HL-60 (cell line): ENCODE results near the gene DDX39A.

Experiments
- DNase-seq, 2 experiments: peaks; one replicate each; pipeline ENCODE4 v3.0.0-alpha.2; 2010 to 2020; ENCODE audit warnings: low read depth in 1 of 2, low spot score in 1 of 2
- H3K27ac ChIP-seq: fragments of 250-450 bp; sonication (Bioruptor Pico); replicated peaks from 2 replicates; pipeline ENCODE4 v1.5.1; 2020; ENCODE audit warnings: mild to moderate bottlenecking, moderate library complexity
- H3K27me3 ChIP-seq: fragments of 250-450 bp; sonication (Bioruptor Pico); 2 replicates; pipeline ENCODE4 v1.5.1; 2021; ENCODE audit warnings: mild to moderate bottlenecking, moderate library complexity; ENCODE audit not compliant: insufficient read depth, poor library complexity, severe bottlenecking
- H3K4me3 ChIP-seq: replicated peaks from 2 replicates; pipeline ENCODE4 v1.5.1; 2011; ENCODE audit warnings: mild to moderate bottlenecking, control low read depth, low read length; ENCODE audit not compliant: insufficient read depth
- GABPA ChIP-seq: IDR thresholded peaks from 2 replicates; pipeline ENCODE4 v1.6.1; 2012; ENCODE audit warnings: low read depth
- POLR2AphosphoS5 ChIP-seq: IDR thresholded peaks from 2 replicates; pipeline ENCODE4 v1.6.1; 2012; ENCODE audit warnings: low read depth
- SPI1 ChIP-seq: IDR thresholded peaks from 2 replicates; pipeline ENCODE4 v1.6.1; 2012; ENCODE audit warnings: low read depth, mild to moderate bottlenecking, borderline replicate concordance
- TF ChIP-seq, protein P1 (sequence below): IDR thresholded peaks from one replicate; pipeline ENCODE4 v1.5.1; 2011; ENCODE audit warnings: low read length, control low read depth, inconsistent platforms; ENCODE audit not compliant: insufficient read depth
- TF ChIP-seq, protein P2 (sequence below): IDR thresholded peaks from 2 replicates; pipeline ENCODE4 v1.6.1; 2012; ENCODE audit warnings: low read depth; ENCODE audit not compliant: insufficient replicate concordance

The DDX39A gene

DNA sequence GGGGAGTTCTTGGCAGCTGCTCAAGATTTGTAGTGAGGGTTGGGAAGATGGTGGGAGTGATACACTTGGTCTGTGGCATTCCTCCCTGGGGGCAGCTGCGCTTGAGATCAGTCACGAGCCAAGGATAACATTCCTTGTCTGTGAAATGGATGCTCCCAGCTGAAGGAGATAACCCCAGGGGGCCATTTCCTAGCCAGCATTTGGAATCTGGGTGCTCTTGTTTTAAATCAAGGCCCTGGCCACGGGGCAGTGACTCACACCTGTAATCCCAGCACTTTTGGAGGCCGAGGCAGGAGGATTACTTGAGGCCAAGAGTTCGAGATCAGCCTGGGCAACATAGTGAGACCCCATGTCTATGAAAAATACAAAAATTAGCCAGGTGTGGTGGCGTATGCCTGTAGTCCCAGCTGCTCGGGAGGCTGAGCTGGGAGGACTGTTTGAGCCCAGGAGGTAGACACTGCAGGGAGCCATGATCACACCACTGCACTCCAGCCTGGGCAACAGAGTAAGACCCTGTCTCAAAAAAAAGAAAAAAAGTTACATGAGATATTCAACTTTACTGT, 18.5 kb upstream of the DDX39A start:
- Histone ChIP-seq H3K27me3 (no peaks in the 10 kb centered on the region), H3K27ac (peak overlapping the region; percentile 11; the same call in 1 of the 2 replicates), H3K4me3 (no peak overlapping the region)
- no peak for DNase-seq
- no peak for TF ChIP-seq SPI1
- no peak for TF ChIP-seq POLR2AphosphoS5
- TF ChIP-seq, protein P1, sequence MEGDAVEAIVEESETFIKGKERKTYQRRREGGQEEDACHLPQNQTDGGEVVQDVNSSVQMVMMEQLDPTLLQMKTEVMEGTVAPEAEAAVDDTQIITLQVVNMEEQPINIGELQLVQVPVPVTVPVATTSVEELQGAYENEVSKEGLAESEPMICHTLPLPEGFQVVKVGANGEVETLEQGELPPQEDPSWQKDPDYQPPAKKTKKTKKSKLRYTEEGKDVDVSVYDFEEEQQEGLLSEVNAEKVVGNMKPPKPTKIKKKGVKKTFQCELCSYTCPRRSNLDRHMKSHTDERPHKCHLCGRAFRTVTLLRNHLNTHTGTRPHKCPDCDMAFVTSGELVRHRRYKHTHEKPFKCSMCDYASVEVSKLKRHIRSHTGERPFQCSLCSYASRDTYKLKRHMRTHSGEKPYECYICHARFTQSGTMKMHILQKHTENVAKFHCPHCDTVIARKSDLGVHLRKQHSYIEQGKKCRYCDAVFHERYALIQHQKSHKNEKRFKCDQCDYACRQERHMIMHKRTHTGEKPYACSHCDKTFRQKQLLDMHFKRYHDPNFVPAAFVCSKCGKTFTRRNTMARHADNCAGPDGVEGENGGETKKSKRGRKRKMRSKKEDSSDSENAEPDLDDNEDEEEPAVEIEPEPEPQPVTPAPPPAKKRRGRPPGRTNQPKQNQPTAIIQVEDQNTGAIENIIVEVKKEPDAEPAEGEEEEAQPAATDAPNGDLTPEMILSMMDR, result no peak
- TF ChIP-seq GABPA, result no peak
- TF ChIP-seq, protein P2, sequence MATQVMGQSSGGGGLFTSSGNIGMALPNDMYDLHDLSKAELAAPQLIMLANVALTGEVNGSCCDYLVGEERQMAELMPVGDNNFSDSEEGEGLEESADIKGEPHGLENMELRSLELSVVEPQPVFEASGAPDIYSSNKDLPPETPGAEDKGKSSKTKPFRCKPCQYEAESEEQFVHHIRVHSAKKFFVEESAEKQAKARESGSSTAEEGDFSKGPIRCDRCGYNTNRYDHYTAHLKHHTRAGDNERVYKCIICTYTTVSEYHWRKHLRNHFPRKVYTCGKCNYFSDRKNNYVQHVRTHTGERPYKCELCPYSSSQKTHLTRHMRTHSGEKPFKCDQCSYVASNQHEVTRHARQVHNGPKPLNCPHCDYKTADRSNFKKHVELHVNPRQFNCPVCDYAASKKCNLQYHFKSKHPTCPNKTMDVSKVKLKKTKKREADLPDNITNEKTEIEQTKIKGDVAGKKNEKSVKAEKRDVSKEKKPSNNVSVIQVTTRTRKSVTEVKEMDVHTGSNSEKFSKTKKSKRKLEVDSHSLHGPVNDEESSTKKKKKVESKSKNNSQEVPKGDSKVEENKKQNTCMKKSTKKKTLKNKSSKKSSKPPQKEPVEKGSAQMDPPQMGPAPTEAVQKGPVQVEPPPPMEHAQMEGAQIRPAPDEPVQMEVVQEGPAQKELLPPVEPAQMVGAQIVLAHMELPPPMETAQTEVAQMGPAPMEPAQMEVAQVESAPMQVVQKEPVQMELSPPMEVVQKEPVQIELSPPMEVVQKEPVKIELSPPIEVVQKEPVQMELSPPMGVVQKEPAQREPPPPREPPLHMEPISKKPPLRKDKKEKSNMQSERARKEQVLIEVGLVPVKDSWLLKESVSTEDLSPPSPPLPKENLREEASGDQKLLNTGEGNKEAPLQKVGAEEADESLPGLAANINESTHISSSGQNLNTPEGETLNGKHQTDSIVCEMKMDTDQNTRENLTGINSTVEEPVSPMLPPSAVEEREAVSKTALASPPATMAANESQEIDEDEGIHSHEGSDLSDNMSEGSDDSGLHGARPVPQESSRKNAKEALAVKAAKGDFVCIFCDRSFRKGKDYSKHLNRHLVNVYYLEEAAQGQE, result no peak

DNA sequence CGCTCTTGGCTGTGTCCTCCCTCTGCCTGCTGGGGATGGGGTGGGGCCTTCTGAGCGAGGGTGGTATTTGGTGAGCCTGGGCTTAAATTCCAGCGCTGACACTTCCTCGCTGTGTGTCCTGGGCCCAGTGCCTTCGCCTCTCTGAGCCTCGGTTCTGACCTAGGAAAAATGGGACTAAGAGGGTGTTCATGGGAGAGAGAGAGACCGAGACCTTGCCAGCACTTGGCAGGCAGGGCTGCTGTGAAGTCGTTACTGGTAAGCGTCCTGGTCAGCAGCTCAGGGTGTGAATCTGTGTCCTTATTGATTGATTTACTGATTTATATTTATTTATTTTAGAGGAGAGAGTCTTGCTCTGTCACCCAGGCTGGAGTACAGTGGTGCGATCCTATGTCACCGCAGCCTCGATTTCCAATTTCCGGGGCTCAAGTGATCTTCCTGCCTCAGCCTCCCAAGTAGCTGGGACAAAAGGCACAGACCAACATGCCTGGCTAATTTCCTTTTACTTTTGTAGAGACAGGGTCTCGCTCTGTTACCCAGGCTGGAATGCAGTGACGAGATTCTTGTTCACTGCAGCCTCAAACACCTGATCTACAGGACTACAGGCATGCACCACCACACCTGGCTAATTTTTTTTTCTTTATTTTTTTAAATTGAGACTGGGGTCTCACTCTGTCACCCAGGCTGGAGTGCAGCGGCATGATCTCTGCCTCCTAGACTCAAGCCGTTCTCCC, 16.3 kb upstream of the DDX39A start:
- H3K27me3 ChIP-seq, result no peaks in the 10 kb centered on the region
- DNase-seq, result no peak
- H3K4me3 ChIP-seq, result no peak overlapping the region
- peak overlapping the region; percentile 23; the same call in 1 of the 2 replicates for H3K27ac ChIP-seq
- TF ChIP-seq GABPA (no peak), POLR2AphosphoS5 (no peak), SPI1 (no peak)
- TF ChIP-seq, protein P2, result no peak
- TF ChIP-seq, protein P1, result no peak

DNA sequence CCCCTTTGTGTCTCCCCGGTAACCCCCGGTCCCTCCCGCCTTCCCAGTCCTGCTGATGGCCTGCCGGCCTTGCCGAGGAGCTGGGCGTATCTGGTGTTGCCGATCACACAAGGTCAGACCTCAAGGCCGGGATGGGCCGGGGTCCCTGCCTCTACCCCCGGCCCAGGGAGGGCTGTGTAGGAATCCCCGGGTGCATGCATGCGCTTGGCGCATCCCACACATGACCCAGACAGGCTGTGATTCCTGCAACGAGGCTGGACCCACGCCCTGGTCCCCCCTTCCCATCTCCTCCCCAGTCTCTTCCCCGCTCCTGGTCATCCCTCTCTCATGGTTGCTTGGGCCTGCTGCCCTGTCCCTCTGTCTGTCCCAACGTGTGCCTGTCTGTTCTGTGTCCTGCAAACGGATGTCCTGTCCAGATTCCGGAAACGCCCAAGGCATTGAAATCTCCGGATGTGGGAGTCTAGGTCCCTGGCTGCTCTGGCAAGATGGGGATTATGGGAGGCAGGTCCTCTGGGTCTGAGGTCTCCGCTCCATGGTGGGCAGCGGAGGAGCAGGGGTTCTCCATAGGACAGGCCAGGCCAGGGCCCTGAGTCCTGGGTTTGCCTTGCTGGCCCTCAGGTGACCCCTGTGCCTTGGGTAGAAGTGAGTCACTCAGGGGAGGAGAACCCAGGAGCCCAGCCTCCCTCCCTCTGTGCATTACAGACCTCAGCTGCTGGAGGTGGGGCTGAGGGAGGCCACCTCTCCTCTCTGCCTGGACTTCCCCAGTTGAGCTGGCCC, 15.6 kb upstream of the DDX39A start:
- Histone ChIP-seq H3K27me3 (no peaks in the 10 kb centered on the region), H3K4me3 (peak overlapping the region; percentile 77), H3K27ac (peak overlapping the region; percentile 23; the same call in 1 of the 2 replicates)
- TF ChIP-seq GABPA, result no peak
- no peak for TF ChIP-seq POLR2AphosphoS5
- TF ChIP-seq SPI1, result 0 out of 2 replicates have a peak, but pooled peaks have one; percentile 2
- peak; percentile 67 for DNase-seq
